ENCODE results near the gene NAPSA.

NAPSA gene

DNA sequence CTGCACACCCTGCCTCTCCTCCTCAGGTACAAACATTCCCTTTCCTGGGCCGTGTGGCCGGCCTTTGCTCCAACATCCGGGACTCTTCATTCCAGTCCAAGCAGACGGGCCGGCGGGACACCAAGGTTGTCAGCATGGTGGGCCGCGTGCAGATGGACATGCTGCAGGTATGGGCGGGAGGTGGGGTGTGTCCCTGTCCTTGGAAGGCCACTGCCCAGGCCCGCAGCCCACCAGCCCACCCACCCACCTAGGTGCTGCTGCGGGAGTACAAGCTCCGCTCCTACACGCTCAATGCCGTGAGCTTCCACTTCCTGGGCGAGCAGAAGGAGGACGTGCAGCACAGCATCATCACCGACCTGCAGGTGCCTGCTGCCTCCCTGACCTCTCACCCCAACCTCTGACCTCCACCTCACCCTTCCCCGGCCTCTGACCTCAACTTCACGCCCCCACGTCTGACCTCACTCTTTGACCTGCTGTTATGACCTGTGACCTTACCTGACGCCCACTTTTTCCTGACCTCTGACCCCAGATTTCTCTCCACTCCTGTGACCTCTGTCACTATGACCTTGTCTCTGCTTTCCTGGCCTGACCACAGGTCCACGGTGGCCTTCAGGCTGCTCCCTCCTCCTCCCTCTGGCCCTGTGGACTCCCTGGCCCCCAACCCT is 40.8 kb upstream of the NAPSA start:
- H3K36me3 ChIP-seq (replicated peaks; ENCODE audit: insufficient read depth, low read length), result no peaks in the 10 kb centered on the region

DNA sequence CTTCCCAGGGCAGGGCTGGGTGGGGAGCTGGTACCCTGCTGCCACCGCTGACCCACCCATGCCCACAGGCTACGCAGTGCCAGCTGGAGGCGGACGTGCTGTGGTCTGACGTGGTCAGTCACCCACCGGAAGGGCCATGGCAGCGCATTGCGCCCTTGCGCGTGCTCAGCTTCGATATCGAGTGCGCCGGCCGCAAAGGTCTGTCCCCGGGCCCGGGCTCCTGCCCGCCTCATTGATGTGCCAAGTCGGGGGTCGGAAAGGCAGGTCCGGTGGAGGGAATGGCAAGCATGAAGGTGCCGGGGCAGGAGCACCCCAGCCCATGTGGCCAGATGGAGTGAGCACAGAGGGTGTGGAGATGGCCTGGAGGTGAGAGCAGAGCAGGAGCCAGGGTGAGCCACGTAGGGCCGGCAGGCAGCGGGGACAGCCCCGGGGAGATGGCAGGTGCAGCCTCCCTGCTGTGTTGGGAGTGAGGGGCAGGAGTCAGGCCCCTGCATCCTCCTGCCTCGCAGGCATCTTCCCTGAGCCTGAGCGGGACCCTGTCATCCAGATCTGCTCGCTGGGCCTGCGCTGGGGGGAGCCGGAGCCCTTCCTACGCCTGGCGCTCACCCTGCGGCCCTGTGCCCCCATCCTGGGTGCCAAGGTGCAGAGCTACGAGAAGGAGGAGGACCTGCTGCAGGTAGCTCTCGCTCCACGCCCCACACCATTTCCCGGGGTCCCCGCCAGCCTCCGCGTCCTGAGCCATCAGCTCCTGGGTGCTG is 37.3 kb upstream of the NAPSA start:
- no peak for DNase-seq

More for the DNA sequence above, 40.8 kb upstream of the NAPSA start:
- no peaks in the 10 kb centered on the region for H3K79me2 ChIP-seq (ENCODE audit: low read length)
- H3K27me3 ChIP-seq (replicated peaks; ENCODE audit: insufficient read depth, low read length), result no peaks in the 10 kb centered on the region
- H3K4me3 ChIP-seq (ENCODE audit: low read length), result no peak overlapping the region
- no peaks in the 10 kb centered on the region for H3K9me3 ChIP-seq (replicated peaks; ENCODE audit: insufficient read depth, low read length)
- no peak overlapping the region for H3K4me2 ChIP-seq (ENCODE audit: low read depth, low read length)
- no peak overlapping the region for H3K9ac ChIP-seq (ENCODE audit: low read length)
- H4K20me1 ChIP-seq (ENCODE audit: insufficient read depth, low read length), result no peaks in the 10 kb centered on the region
- DNase-seq, result no peak
- H3K9me2 ChIP-seq (replicated peaks; ENCODE audit: insufficient read depth, low read length), result no peaks in the 10 kb centered on the region
- no peak for TF ChIP-seq EZH2phosphoT487 (IDR thresholded peaks at IDR 0.05; ENCODE audit: low read length)
- TF ChIP-seq EZH2 (optimal IDR thresholded peaks at IDR 0.05; ENCODE audit: low read depth, low read length), result no peak
- TF ChIP-seq, protein P1, sequence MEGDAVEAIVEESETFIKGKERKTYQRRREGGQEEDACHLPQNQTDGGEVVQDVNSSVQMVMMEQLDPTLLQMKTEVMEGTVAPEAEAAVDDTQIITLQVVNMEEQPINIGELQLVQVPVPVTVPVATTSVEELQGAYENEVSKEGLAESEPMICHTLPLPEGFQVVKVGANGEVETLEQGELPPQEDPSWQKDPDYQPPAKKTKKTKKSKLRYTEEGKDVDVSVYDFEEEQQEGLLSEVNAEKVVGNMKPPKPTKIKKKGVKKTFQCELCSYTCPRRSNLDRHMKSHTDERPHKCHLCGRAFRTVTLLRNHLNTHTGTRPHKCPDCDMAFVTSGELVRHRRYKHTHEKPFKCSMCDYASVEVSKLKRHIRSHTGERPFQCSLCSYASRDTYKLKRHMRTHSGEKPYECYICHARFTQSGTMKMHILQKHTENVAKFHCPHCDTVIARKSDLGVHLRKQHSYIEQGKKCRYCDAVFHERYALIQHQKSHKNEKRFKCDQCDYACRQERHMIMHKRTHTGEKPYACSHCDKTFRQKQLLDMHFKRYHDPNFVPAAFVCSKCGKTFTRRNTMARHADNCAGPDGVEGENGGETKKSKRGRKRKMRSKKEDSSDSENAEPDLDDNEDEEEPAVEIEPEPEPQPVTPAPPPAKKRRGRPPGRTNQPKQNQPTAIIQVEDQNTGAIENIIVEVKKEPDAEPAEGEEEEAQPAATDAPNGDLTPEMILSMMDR (IDR thresholded peaks at IDR 0.05; ENCODE audit: low read length), result no peak
- no peak overlapping the region for H2AFZ ChIP-seq (ENCODE audit: low read length)
- no peak overlapping the region for H3K27ac ChIP-seq (ENCODE audit: low read length)
- H3F3A ChIP-seq (ENCODE audit: insufficient read depth, low read length), result no peaks in the 10 kb centered on the region
- no peaks in the 10 kb centered on the region for H3K4me1 ChIP-seq (ENCODE audit: low read length)

DNA sequence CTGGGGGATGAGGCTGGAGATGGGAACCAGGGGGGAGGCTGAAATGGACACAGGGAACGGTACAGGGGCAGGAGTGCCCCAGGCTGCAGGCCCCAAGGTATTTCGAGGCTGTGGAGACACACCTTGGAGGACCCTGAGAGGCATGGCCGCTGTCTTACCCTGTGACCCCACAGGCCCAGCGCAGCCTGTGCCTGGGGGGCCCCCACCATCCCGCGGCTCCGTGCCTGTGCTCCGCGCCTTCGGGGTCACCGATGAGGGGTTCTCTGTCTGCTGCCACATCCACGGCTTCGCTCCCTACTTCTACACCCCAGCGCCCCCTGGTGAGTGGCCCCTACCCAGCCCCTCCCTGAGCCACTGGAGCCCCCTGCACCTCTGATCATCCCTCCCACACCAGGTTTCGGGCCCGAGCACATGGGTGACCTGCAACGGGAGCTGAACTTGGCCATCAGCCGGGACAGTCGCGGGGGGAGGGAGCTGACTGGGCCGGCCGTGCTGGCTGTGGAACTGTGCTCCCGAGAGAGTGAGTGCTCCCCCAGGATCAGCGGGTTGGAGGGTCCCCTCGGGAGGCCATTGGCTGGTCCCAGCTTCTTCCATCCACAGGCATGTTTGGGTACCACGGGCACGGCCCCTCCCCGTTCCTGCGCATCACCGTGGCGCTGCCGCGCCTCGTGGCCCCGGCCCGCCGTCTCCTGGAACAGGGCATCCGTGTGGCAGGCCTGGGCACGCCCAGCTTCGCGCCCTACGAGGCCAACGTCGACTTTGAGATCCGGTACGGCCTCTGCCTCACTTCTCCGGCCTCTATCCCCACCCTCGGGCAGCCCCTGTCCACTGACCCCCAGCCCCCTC is 36.4 kb upstream of the NAPSA start:
- H3K4me3 ChIP-seq (ENCODE audit: low read length), result no peak overlapping the region
- H3F3A ChIP-seq (ENCODE audit: insufficient read depth, low read length), result no peaks in the 10 kb centered on the region
- TF ChIP-seq EZH2 (optimal IDR thresholded peaks at IDR 0.05; ENCODE audit: low read depth, low read length) (no peak), EZH2phosphoT487 (IDR thresholded peaks at IDR 0.05; ENCODE audit: low read length) (no peak)
- TF ChIP-seq, protein P1 (IDR thresholded peaks at IDR 0.05; ENCODE audit: low read length), result no peak
- DNase-seq, result no peak
- H3K4me1 ChIP-seq (ENCODE audit: low read length), result no peaks in the 10 kb centered on the region
- no peak overlapping the region for H3K4me2 ChIP-seq (ENCODE audit: low read depth, low read length)
- H3K9me2 ChIP-seq (replicated peaks; ENCODE audit: insufficient read depth, low read length), result no peaks in the 10 kb centered on the region
- no peak overlapping the region for H2AFZ ChIP-seq (ENCODE audit: low read length)
- no peak overlapping the region for H3K27ac ChIP-seq (ENCODE audit: low read length)
- peaks cover 4% of the 10 kb centered on the region for H3K79me2 ChIP-seq (ENCODE audit: low read length)
- H3K9me3 ChIP-seq (replicated peaks; ENCODE audit: insufficient read depth, low read length), result no peaks in the 10 kb centered on the region
- no peaks in the 10 kb centered on the region for H3K36me3 ChIP-seq (replicated peaks; ENCODE audit: insufficient read depth, low read length)
- H3K9ac ChIP-seq (ENCODE audit: low read length), result no peak overlapping the region
- no peaks in the 10 kb centered on the region for H4K20me1 ChIP-seq (ENCODE audit: insufficient read depth, low read length)
- H3K27me3 ChIP-seq (replicated peaks; ENCODE audit: insufficient read depth, low read length), result no peaks in the 10 kb centered on the region

More for the DNA sequence above, 37.3 kb upstream of the NAPSA start:
- Histone ChIP-seq H3K27ac (ENCODE audit: low read length) (no peak overlapping the region), H4K20me1 (ENCODE audit: insufficient read depth, low read length) (no peaks in the 10 kb centered on the region), H3F3A (ENCODE audit: insufficient read depth, low read length) (no peaks in the 10 kb centered on the region), H3K9ac (ENCODE audit: low read length) (no peak overlapping the region), H2AFZ (ENCODE audit: low read length) (no peak overlapping the region), H3K4me2 (ENCODE audit: low read depth, low read length) (no peak overlapping the region), H3K9me2 (replicated peaks; ENCODE audit: insufficient read depth, low read length) (no peaks in the 10 kb centered on the region), H3K9me3 (replicated peaks; ENCODE audit: insufficient read depth, low read length) (no peaks in the 10 kb centered on the region), H3K36me3 (replicated peaks; ENCODE audit: insufficient read depth, low read length) (no peaks in the 10 kb centered on the region), H3K4me3 (ENCODE audit: low read length) (no peak overlapping the region), H3K27me3 (replicated peaks; ENCODE audit: insufficient read depth, low read length) (no peaks in the 10 kb centered on the region), H3K4me1 (ENCODE audit: low read length) (no peaks in the 10 kb centered on the region), H3K79me2 (ENCODE audit: low read length) (peaks cover 3% of the 10 kb centered on the region)
- TF ChIP-seq EZH2 (optimal IDR thresholded peaks at IDR 0.05; ENCODE audit: low read depth, low read length), result no peak
- TF ChIP-seq EZH2phosphoT487 (IDR thresholded peaks at IDR 0.05; ENCODE audit: low read length), result no peak
- TF ChIP-seq, protein P1 (IDR thresholded peaks at IDR 0.05; ENCODE audit: low read length), result no peak

All from MM.1S (cell line).